ENCODE measurements around the gene RHOV. TPM values are rescaled to one million over a fixed set of nuclear protein-coding genes. Genes with fewer than 3 reads are reported as not detected.

RHOV gene
- total RNA-seq, 1 experiment from 2014 or later, result 6.0 TPM

DNA sequence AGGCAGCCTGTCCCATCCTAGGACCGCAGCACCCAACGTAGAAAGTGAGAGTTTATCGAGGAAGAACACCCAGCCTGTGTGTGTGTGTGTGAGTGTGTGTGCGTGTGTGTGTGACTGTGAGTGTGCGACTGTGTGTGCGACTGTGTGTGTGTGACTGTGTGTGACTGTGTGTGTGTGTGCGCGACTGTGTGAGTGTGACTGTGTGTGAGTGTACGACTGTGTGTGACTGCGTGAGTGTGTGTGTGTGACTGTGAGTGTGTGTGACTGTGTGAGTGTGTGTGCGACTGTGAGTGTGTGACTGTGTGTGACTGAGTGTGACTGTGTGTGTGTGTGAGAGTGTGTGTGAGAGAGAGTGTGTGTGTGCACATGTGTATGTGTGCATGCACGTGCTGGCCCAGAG is 40.0 kb upstream of the RHOV start (continued):
- TF ChIP-seq YY1 (IDR thresholded peaks at IDR 0.05; ENCODE audit: extremely low read depth, insufficient replicate concordance, low read depth, low read length) (no peak), ZNF274 (IDR thresholded peaks at IDR 0.05; ENCODE audit: low read depth, low read length) (no peak), MAX (IDR thresholded peaks at IDR 0.05) (no peak), CBX3 (IDR thresholded peaks at IDR 0.05; ENCODE audit: low read depth) (no peak), ZBTB33 (IDR thresholded peaks at IDR 0.05; ENCODE audit: extremely low read depth, insufficient replicate concordance, low read length) (no peak), SP1 (IDR thresholded peaks at IDR 0.05; ENCODE audit: low read depth) (no peak), CTCF (IDR thresholded peaks at IDR 0.05 in 2 of 3, conservative IDR thresholded peaks at IDR 0.05 in 1 of 3; ENCODE audit: borderline replicate concordance in 1 of 3, insufficient read depth in 1 of 3, low read depth in 2 of 3, low read length in 2 of 3) (no peak), ZFX (IDR thresholded peaks at IDR 0.05) (no peak), JUND (IDR thresholded peaks at IDR 0.05) (no peak)

GRCh38 chr15:40912478-40912877 is 38.4 kb upstream of the RHOV start:
- Histone ChIP-seq H3K4me1 (ENCODE audit: control insufficient read depth in 1 of 2, insufficient read depth in 2 of 2, low read length in 2 of 2) (peaks cover 5 to 6% of the 10 kb centered on the region in 2 experiments), H3K36me3 (ENCODE audit: control insufficient read depth in 1 of 2, insufficient read depth in 2 of 2, low read length in 2 of 2) (no peaks in the 10 kb centered on the region), H3K79me2 (ENCODE audit: insufficient read depth, low read length) (no peaks in the 10 kb centered on the region), H3K4me2 (ENCODE audit: low read length) (no peak overlapping the region), H4K20me1 (ENCODE audit: insufficient read depth) (no peaks in the 10 kb centered on the region), H3K4me3 (replicated peaks in 1 of 2; ENCODE audit: low read depth in 1 of 2, low read length in 2 of 2) (no peak overlapping the region), H3K27me3 (ENCODE audit: insufficient read depth, low read length) (no peaks in the 10 kb centered on the region), H2AFZ (ENCODE audit: low read depth, low read length, poor library complexity, severe bottlenecking) (no peak overlapping the region), H3K9ac (ENCODE audit: low read length) (no peak overlapping the region), H3K27ac (ENCODE audit: low read depth, low read length) (no peak overlapping the region), H3K9me3 (ENCODE audit: control insufficient read depth in 1 of 2, insufficient read depth in 1 of 2, low read depth in 1 of 2, low read length in 2 of 2) (no peaks in the 10 kb centered on the region), H3K9me2 (ENCODE audit: insufficient read depth) (no peaks in the 10 kb centered on the region)
- POLR2A ChIA-PET, result interaction anchor here (0.8 to 1.0 kb wide), 3 partner anchors 16 to 41 kb away, joined by 3 to 5 read pairs (median 3); partner anchors contain the start of genes CHAC1 and DLL4
- RAD21 ChIA-PET (ENCODE audit: low non-redundant PET in 1 of 2, low total read pairs in 2 of 2, uncharacterized antibody in 2 of 2, unreplicated experiment in 2 of 2), result no interaction called here
- BruUV-seq (replicated peaks), result no TSS peak
- DNase-seq (ENCODE audit: low read depth, low spot score) (no peak), ATAC-seq (no peak)
- intact Hi-C loops (cut with micrococcal nuclease), result no loop called here
- CTCF ChIA-PET, result no interaction called here
- no peak for TF ChIP-seq FOSL1 (IDR thresholded peaks at IDR 0.05; ENCODE audit: low read depth)
- TF ChIP-seq ZNF274 (IDR thresholded peaks at IDR 0.05; ENCODE audit: low read depth, low read length), result no peak
- TF ChIP-seq, protein P1, sequence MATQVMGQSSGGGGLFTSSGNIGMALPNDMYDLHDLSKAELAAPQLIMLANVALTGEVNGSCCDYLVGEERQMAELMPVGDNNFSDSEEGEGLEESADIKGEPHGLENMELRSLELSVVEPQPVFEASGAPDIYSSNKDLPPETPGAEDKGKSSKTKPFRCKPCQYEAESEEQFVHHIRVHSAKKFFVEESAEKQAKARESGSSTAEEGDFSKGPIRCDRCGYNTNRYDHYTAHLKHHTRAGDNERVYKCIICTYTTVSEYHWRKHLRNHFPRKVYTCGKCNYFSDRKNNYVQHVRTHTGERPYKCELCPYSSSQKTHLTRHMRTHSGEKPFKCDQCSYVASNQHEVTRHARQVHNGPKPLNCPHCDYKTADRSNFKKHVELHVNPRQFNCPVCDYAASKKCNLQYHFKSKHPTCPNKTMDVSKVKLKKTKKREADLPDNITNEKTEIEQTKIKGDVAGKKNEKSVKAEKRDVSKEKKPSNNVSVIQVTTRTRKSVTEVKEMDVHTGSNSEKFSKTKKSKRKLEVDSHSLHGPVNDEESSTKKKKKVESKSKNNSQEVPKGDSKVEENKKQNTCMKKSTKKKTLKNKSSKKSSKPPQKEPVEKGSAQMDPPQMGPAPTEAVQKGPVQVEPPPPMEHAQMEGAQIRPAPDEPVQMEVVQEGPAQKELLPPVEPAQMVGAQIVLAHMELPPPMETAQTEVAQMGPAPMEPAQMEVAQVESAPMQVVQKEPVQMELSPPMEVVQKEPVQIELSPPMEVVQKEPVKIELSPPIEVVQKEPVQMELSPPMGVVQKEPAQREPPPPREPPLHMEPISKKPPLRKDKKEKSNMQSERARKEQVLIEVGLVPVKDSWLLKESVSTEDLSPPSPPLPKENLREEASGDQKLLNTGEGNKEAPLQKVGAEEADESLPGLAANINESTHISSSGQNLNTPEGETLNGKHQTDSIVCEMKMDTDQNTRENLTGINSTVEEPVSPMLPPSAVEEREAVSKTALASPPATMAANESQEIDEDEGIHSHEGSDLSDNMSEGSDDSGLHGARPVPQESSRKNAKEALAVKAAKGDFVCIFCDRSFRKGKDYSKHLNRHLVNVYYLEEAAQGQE (IDR thresholded peaks at IDR 0.05; ENCODE audit: low read depth), result no peak
- no peak for TF ChIP-seq CTCF (IDR thresholded peaks at IDR 0.05 in 2 of 3, conservative IDR thresholded peaks at IDR 0.05 in 1 of 3; ENCODE audit: borderline replicate concordance in 1 of 3, insufficient read depth in 1 of 3, low read depth in 2 of 3, low read length in 2 of 3)
- no peak for TF ChIP-seq CBX3 (IDR thresholded peaks at IDR 0.05; ENCODE audit: low read depth)
- TF ChIP-seq CEBPB (IDR thresholded peaks at IDR 0.05; ENCODE audit: low read depth), result no peak
